Gastrocnemius medialis (tissue), 4 donors: ENCODE data around the gene VAMP8. TPM values are rescaled to one million over a fixed set of nuclear protein-coding genes. Genes with fewer than 3 reads are reported as not detected.

Experiments
- ATAC-seq, 2 donors: fragments of 150-250 bp; one replicate each; pipeline ENCODE4 v1.9.1; 2016
- DNase-seq, 2 donors: peaks; one replicate each; pipeline ENCODE4 v3.0.0-alpha.2; 2019
- H3K27ac ChIP-seq, 4 donors: fragments of 200-600 bp; sonication (generic); 1 replicate in 1 of 4; 2 replicates in 3 of 4; pipeline ENCODE4 v1.5.1; 2016 to 2018; ENCODE audit warnings: mild to moderate bottlenecking in 2 of 4, moderate library complexity in 1 of 4
- H3K27me3 ChIP-seq, 3 donors: fragments of 200-600 bp; sonication (generic) in 2 of 3; 1 replicate in 1 of 3; 2 replicates in 2 of 3; pipeline versions ENCODE4 v1.5.1 to v1.6.0; 2016 to 2019; ENCODE audit warnings: mild to moderate bottlenecking in 1 of 3, moderate library complexity in 1 of 3
- H3K36me3 ChIP-seq, 2 donors: fragments of 200-600 bp; sonication (generic) in 1 of 2; one replicate each; pipeline ENCODE4 v1.5.1; 2017 to 2018
- H3K4me1 ChIP-seq, 2 donors: fragments of 200-600 bp; sonication (generic) in 1 of 2; one replicate each; pipeline ENCODE4 v1.5.1; 2016 to 2017; ENCODE audit warnings: mild to moderate bottlenecking in 2 of 2
- H3K4me3 ChIP-seq, 4 donors: fragments of 200-600 bp; sonication (generic) in 3 of 4; 1 replicate in 1 of 4; 2 replicates in 3 of 4; pipeline ENCODE4 v1.5.1; 2016 to 2019; ENCODE audit warnings: mild to moderate bottlenecking in 2 of 4
- H3K9me3 ChIP-seq, 3 donors: fragments of 200-600 bp; sonication (generic) in 2 of 3; 1 replicate in 1 of 3; 2 replicates in 2 of 3; pipeline ENCODE4 v1.5.1; 2016 to 2019
- POLR2A ChIP-seq, 2 donors: fragments of 450-650 bp; IDR thresholded peaks; one replicate each; pipeline ENCODE4 v1.6.1; 2017; ENCODE audit warnings: antibody characterized with exemption in 2 of 2, mild to moderate bottlenecking in 2 of 2, moderate library complexity in 2 of 2
- in situ Hi-C, 4 donors: fragments of 200-750 bp; cut with MboI; loops; one replicate each; pipeline versions ENCODE4 v1.15.0 to v1.8.0; 2017; ENCODE audit warnings: low sequenced_read_pairs in 4 of 4
- intact Hi-C: fragments of 100-400 bp; cut with DNase I; formaldehyde crosslinking; loops from one replicate; pipeline ENCODE4 v1.15.1; 2023; ENCODE audit warnings: low total_unique reads
- total RNA-seq, 4 donors: library from RNA; depleted of rRNA; stranded (reverse); fragments of >200 nt; gene quantifications; one replicate each; pipeline versions ENCODE4 v1.1.0 to v1.2.3, GENCODE V29; 2016
- TF ChIP-seq, protein P1 (sequence below), 5 experiments: fragments of 450-650 bp in 3 of 5; fragments of 200-600 bp in 2 of 5; sonication (generic) in 2 of 5; IDR thresholded peaks in 4 of 5; conservative IDR thresholded peaks in 1 of 5; 1 replicate in 4 of 5; 2 replicates in 1 of 5; pipeline ENCODE4 v1.5.1; 2016 to 2019; ENCODE audit warnings: antibody characterized with exemption in 5 of 5, mild to moderate bottlenecking in 3 of 5, moderate library complexity in 3 of 5

Gene VAMP8
- total RNA-seq, 4 donors from 2014 or later = 5.3 to 12.1 (median 7.1) TPM

- in situ Hi-C loops (no loop called here), intact Hi-C loops (loop anchor here (5.0 kb wide), 2 partner anchors 42 to 167 kb away; partner anchors contain the start of gene GGCX)
- peak overlapping the region; percentile 93 to 99 (median 94) for H3K27ac ChIP-seq
- TF ChIP-seq, protein P1, sequence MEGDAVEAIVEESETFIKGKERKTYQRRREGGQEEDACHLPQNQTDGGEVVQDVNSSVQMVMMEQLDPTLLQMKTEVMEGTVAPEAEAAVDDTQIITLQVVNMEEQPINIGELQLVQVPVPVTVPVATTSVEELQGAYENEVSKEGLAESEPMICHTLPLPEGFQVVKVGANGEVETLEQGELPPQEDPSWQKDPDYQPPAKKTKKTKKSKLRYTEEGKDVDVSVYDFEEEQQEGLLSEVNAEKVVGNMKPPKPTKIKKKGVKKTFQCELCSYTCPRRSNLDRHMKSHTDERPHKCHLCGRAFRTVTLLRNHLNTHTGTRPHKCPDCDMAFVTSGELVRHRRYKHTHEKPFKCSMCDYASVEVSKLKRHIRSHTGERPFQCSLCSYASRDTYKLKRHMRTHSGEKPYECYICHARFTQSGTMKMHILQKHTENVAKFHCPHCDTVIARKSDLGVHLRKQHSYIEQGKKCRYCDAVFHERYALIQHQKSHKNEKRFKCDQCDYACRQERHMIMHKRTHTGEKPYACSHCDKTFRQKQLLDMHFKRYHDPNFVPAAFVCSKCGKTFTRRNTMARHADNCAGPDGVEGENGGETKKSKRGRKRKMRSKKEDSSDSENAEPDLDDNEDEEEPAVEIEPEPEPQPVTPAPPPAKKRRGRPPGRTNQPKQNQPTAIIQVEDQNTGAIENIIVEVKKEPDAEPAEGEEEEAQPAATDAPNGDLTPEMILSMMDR (IDR thresholded peaks at IDR 0.05 in 4 of 5, conservative IDR thresholded peaks at IDR 0.05 in 1 of 5) = no peak
- peak; percentile 44 to 69 for TF ChIP-seq POLR2A (IDR thresholded peaks at IDR 0.05)
- H3K9me3 ChIP-seq = no peaks in the 10 kb centered on the region
- H3K27me3 ChIP-seq = no peaks in the 10 kb centered on the region
- peaks cover 75 to 77% of the 10 kb centered on the region in 2 donors for H3K4me1 ChIP-seq
- H3K4me3 ChIP-seq = peak overlapping the region; percentile 74 to 84 (median 84)
- peaks cover 0 to 19% of the 10 kb centered on the region in 2 donors for H3K36me3 ChIP-seq
- ATAC-seq = peak; percentile 57 to 61
- DNase-seq = peak; percentile 58 to 64
These were observed 27.4 kb downstream of the VAMP8 start for GRCh38 chr2:85604568-85605339.

DNA sequence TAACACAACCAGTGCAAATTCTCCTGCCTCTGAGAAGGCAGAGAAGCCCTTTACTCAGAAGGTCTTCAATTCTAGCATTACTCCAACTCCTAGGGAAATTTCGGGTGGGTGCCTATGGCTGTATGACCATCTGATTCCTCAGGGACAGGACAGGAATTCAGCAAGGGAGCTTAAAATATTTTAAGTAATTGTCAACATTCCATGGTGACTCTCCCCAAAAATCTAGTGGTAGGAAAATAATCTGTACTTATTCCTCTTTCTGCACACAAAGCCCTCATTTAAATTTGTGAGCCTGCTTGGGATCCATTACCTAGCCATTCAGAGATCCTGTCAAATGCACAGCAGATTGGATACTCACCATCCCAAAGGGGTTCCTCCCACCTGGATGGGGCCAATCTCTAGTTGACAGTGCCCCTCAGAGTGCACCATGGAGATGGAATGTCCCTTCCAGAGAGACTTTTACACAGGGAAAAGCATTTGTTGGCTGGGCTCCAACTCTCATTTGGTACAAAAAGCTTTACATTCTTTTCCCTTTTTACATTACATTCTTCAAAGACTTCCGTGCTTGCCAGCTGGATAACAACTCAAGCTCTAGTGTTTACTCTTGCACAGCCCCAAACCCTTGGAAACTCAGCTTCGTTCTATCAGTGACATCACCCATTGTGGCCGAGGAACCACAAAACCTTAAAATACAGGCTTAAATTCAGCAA is 28.2 kb downstream of the VAMP8 start:
- DNase-seq (no peak), ATAC-seq (no peak)
- TF ChIP-seq, protein P1 (IDR thresholded peaks at IDR 0.05 in 4 of 5, conservative IDR thresholded peaks at IDR 0.05 in 1 of 5) = no peak
- TF ChIP-seq POLR2A (IDR thresholded peaks at IDR 0.05) = no peak
- H3K9me3 ChIP-seq = no peaks in the 10 kb centered on the region
- in situ Hi-C loops = no loop called here
- H3K36me3 ChIP-seq = peaks cover 0 to 12% of the 10 kb centered on the region in 2 donors
- H3K27me3 ChIP-seq = no peaks in the 10 kb centered on the region
- peaks cover 80 to 81% of the 10 kb centered on the region in 2 donors for H3K4me1 ChIP-seq
- H3K27ac ChIP-seq = peak overlapping the region; percentile 93 to 99 (median 94)
- intact Hi-C loops = no loop called here
- peak overlapping the region; percentile 11 to 84 (median 50) for H3K4me3 ChIP-seq

DNA sequence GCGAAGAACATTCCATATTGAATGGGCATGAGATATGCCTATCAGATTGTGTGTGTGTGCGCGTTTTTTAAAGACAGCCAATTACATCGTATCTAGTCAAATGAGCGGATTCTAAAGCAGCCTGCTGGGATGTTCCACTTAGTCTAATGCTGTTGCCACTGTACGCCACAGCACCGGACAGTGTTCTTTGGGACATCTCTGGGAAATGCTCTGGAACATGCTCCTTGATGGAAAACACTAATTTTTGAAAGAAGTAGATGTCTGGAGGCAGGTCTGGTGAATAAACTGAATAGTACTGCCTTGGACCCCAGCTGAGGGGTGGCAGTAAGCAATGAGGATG is 28.7 kb downstream of the VAMP8 start:
- Histone ChIP-seq H3K27ac (peak overlapping the region; percentile 93 to 99 (median 94)), H3K4me3 (peak overlapping the region in 1 of 4 donors; percentile 84), H3K9me3 (no peaks in the 10 kb centered on the region), H3K36me3 (peaks cover 0 to 6% of the 10 kb centered on the region in 2 donors), H3K4me1 (peaks cover 76 to 79% of the 10 kb centered on the region in 2 donors), H3K27me3 (no peaks in the 10 kb centered on the region)
- ATAC-seq (no peak), DNase-seq (no peak)
- no peak for TF ChIP-seq POLR2A (IDR thresholded peaks at IDR 0.05)
- TF ChIP-seq, protein P1 (IDR thresholded peaks at IDR 0.05 in 4 of 5, conservative IDR thresholded peaks at IDR 0.05 in 1 of 5) = no peak
- in situ Hi-C loops (no loop called here), intact Hi-C loops (no loop called here)

DNA sequence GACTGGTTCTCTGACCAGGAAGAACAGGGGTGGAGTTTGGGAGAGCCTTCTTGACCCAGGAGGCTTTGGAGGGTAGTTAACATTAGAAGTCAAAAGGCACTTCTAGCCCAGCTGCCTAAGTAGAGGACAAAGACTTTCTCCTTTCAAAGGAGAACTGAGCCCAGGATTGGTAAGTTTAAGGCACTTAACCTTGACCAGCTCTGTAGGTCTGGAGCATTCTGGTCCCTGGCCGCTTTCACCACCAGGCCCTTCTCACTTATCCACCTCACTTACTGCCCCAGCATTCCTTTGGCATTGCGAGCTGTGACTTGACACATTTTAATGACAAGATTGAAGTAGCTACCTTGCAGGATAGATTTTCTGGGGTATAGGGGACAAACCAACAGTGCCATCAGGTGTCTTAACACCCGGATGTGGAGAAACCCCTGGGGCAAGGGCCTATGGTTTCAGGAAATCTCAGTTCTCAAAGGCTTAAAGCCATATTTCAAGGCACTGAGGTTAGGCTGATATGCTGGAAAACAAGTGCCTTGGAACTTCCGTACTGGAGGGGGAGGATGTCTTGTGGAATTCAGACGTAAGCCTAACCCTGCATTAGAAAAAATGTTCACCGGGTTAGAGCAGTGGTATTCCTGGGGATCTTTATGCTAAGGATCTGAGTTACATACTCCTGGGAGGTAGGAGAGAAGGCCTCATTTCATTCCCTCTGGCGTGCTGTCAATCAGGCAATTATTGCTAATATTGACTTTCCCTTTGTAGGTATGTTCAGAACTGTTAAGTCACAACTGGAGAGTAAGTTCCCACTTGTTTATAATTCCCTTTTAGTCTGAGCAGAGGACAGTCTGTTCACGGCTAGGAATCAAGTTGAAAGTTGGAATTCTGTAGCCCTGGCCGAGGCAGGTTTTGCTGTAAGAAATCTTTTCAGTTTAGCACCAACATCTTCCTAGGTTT is 30.2 kb downstream of the VAMP8 start:
- Histone ChIP-seq H3K4me3 (no peak overlapping the region), H3K36me3 (peaks cover 0 to 6% of the 10 kb centered on the region in 2 donors), H3K9me3 (no peaks in the 10 kb centered on the region), H3K27ac (peak overlapping the region; percentile 93 to 99 (median 94)), H3K4me1 (peaks cover 72 to 78% of the 10 kb centered on the region in 2 donors), H3K27me3 (no peaks in the 10 kb centered on the region)
- ATAC-seq = peak in 1 of 2 donors; percentile 6
- intact Hi-C loops = no loop called here
- in situ Hi-C loops = no loop called here
- DNase-seq = peak in 1 of 2 donors; percentile 70
- TF ChIP-seq, protein P1 (IDR thresholded peaks at IDR 0.05 in 4 of 5, conservative IDR thresholded peaks at IDR 0.05 in 1 of 5) = no peak
- no peak for TF ChIP-seq POLR2A (IDR thresholded peaks at IDR 0.05)
